OCI-M1 (cell line): ENCODE data around the gene NUP93.

Source experiments
- DNase-seq: peaks from one replicate; lab custom pipeline; 2025; lab: John Stamatoyannopoulos, UW

Gene NUP93

GRCh38 chr16:56894331-56894917, 164.5 kb downstream of the NUP93 start:
- no peak for DNase-seq

DNA sequence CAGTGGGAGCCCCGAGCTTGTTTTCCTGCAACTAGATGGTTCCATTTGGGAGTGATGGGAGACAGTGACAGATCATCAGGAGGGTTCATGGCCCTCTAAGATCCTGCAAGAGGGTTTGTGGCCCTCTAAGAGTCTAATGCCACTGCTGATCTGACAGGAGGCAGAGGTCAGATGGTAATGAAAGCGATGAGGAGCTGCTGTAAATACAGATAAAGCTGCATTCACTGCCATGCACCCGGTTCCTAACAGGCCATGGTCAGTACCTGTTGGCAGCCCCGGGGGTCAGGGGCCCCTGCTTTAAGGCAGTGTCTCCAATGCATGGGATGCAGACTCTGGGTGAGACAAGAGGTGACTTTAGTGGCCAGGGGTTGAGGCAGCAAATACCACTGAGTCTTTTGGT, 165.9 kb downstream of the NUP93 start:
- no peak for DNase-seq

DNA sequence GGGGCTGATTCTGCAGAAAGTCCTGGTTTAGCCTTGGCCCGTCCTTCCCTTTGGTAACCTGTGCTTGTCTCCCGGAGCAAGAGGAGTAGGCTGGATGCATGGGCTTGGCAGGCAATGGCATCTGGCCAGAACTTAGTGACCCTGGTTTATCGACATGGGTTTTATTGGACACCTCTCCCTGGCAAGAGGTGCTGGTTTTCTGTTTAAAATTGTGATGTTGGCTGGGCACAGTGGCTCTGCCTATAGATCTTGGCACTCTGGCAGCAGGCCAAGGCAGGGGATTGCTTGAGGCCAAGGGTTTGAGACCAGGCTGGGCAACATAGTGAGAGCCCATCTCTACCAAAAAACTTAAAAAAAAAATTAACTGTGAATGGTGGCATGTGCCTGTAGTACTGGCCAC, 166.3 kb downstream of the NUP93 start:
- DNase-seq = no peak

DNA sequence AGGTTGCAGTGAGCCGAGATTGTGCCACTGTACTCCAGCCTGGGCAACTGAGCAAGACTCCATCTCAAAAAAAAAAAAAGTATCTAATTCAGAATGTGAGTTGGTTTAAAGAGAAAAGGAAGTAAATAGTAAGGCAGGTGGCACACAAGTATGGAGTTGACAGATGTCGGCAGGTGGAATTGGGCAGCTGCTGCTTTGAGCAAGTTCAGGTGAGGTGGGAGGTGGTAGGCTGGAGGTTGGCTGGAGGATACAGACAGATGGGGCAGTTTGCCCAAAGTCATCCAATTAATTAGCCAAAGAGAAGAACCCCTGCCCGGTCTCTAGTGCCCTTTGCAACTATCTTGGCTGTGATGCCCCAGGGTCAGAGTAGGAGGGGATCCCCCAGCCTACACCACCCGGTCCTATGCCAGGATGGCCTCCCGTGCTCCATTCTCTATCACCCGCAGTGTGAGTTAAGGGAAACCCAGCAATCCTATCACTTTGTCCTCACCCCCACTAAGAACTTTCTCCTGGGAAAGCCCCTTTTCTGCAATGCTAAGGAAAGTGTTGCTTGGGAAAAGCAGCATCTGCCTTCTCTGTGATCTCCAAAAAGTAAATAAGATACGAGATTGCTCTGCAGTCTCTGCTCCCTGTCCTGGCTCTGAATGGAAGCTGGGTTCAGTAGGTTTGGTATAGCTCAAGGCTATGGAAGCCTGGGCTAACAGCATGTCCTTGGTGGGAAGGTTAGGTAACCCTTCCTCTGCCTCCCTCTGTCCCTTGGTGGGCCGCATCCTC, 167.3 kb downstream of the NUP93 start:
- no peak for DNase-seq

DNA sequence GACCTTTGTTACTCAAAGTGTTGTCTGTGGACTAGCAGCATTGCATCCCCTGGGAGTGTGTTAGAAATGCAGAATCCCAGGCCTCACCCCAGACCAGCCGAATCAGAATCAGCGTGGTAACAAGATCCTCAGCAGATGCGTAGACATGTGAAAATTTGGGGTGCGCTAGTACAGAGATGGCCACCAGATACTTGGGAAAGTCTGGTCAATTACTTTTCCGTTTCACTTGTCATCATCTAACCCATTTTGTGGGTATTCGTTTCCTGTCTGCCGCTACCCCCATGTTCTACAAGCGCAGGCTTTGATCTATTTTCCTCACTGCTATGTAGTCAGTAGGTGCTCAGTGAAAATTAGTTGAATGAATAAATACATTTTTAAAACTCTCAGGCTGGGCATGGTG, 168.9 kb downstream of the NUP93 start:
- no peak for DNase-seq
